Ammon's horn (tissue), 1 donor: ENCODE measurements around the gene MPLKIP.
"Not testable (repeated sequence)": the region's sequence is repeated elsewhere in the genome, so short reads cannot be mapped to it uniquely, and the experiment has no call there.

Experiments used
- DNase-seq: peaks from one replicate; pipeline ENCODE4 v3.0.0-alpha.2; 2016; ENCODE audit warnings: low spot score

The MPLKIP gene

DNA sequence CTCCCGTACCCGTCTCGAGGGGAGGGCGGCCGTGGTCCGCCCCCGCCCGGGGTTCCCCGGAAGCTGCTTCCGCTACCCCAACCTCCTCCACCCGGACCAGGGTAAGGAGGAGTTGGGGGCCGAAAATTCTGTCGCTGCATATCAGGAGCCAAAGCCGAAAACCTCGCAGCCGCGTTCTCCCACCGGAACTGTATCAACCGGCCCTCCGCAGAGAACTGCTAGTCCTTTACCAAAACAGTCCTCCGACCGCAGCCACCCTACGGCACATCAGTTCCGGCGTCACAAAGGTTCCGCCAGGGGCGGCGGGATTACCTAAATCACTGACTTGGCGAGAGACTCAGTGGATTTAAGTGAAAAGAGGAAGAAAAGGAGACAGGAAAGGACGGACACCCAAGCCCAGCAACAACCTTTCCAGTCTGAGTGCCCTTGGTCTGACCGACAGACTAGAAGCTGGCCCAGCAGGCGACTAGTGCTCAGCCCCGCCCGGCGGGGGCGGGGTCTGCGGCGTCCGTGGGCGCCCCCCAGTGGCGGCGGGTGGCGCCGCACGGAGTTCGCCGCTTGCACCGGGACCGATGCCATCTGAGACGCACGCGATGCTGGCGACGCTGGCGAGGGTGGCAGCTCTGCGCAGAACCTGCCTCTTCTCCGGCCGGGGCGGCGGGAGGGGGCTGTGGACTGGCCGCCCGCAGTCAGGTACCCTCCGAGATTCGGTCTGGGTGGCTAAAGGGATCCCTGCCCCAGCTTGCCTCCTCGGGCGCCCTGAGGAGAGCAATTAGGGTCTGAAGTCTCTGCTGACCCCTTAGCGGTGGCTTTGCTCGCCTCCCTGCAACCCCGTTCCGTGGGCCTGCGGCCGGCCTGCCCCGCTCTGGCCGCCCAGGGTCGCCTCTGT lies at the start of gene MPLKIP, which contains the start of gene SUGCT:
Gene MPLKIP (minus strand): TSS at position 195 of the 889 bp plus-strand sequence. CDS start 55 bp downstream, at position 140.
Gene SUGCT (plus strand): TSS at position 578 of the 889 bp plus-strand sequence.
- peak; percentile 86 for DNase-seq

DNA sequence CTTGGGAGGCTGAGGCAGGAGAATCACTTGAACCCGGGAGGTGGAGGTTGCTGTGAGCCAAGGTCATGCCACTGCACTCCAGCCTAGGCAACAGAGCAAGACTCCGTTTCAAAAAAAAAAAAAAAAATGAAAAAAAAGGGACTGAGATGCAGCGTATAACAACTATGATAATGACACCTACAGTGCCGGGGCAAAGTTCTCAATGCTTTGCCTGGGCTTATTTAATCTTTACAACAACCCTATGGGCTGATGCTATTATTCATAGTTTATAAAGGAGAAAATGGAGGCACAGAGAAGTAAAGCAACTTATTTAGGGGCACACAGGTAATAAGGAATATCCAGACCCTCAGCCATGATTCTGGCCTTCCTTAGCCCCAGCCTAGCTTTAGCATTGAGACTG lies 48.0 kb upstream of the MPLKIP start:
- no peak for DNase-seq

DNA sequence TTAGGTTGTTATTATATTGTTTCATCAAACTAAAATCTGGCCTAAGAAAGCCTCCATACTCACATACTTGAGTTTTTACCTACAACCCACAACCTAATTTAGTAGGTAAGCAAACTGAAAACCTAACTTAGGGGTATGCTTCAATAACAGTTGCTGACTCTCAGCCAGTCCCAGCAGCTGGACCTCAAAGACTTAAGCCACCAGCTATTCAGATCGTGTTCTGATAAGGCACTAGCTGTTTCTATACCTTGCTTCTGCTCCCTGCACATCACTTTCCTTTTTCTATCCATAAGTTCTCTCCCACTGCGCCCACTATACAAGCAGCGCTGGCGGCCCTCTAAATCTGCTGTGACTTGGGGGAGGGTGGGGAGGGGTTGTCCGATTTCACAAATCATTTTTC lies 42.6 kb upstream of the MPLKIP start:
- no peak for DNase-seq

DNA sequence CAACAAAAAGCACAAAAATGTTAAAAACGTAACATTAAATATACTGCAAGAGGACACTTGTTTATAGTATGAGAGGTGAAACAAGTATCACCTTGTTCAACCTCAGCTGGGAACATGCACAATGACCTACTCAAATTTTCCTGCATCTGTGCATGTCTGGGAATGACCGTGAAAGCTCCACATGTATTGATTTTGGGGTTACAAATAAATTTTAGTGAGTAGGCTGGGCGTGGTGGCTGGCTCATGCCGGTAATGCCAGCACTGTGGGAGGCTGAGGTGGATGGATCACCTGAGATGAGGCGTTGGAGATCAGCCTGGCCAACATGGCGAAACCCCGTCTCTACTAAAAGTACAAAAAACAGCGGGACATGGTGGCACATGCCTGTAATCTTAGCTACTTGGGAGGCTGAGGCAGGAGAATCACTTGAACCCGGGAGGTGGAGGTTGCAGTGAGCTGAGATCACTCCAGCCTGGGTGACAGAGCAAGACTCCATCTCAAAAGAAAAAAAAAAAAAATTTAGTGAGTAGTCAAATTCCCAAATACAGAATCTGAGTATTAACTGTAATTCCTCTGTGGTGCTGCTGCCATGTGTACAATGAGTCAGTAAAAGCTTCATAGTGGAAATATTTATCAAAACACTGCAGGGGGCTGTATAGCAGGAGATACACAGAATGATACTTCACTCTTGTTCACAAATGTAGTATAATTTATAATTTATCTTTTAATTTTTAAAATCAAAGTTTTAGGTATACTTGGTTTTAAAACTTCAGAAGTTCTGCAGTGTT lies 41.5 kb upstream of the MPLKIP start:
- no peak for DNase-seq

DNA sequence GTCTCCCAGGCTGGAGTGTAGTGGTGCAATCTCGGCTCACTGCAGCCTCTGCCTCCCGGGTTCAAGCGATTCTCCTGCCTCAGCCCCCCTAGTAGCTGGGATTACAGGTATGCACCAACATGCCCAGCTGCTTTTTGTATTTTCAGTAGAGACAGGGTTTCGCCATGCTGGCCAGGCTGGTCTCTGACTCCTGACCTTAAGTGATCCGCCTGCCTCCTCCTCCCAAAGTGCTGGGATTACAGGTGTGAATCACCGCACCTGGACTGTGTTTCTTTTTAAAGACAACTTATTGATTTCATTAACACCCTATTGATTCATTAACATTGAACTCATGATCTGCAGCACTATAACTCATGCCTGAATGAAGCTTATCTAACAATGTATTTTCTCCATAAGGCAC lies 40.8 kb upstream of the MPLKIP start:
- DNase-seq: not testable (repeated sequence)

DNA sequence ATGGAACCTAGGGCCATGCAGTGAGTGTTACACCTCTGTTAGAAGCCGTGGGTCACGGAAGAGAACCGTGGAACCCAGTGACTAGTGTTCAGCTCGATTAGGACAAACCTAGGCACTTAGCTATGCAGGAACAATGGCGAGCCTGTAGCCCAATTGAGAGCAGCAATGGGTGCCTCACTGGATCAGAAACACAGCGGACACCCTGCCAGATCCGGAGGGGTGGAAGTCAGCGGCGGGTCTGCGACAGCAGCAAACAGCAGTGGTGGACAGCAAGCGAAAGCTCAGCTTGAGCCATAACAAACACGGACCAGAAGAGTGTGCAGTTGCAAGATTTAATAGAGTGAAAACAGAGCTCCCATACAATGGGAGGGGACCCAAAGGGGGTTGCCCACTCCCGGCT lies 38.7 kb upstream of the MPLKIP start:
- DNase-seq: not testable (repeated sequence)

DNA sequence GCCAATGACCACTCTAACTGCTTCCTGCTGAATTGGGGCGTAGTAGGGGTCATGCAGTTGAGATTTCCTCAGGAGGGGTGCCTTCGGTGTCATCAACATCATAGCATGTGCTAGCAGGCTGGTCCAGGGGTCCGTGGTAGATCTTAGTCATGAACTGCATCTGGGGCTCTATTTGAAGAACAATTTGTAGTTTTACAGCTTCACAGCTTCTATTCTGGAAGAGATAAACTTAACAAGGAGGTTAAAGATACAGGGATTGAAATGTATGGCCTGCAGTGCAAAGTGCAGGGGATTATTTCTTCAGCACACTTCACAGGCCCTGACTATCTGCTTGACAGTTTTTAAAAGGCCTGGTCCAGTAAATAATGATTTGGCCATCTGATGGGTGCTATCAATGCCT lies 33.8 kb upstream of the MPLKIP start:
- DNase-seq: not testable (repeated sequence)

DNA sequence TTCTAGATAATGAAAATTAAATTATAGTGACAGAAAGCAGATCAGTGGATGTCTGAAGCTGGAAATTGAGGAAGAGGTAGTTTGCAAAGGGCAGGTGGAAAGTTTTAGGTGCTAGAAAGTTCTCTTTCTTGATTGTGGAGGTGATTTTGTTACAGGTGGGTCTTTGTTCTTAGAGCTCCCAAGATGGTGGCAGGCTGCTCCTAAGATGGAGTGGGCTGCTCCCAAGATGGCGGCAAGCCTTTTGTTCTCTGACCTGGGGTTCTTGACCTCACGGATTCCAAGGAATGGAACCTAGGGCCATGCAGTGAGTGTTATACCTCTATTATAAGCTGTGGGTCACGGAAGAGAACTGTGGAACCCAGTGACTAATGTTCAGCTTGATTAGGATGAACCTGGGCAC lies 32.9 kb upstream of the MPLKIP start:
- DNase-seq: no peak

DNA sequence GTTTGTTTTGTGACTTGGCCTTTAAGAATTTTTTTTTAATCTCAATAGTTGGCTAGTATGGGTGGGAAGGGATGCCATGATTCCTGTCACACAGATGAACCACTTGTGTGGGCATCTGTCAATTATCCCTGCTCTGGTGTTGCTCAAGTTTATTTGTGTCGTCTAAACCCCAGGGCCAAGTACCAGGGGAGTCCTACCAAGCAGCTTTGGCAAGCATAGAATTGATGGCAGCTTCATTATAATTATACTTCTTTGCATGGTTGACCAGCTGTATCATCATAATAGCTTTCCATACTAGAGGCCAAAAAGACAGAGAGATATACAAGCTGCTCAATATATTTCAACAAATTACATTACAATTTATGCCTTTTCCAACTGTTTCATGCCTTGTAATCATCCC lies 30.8 kb upstream of the MPLKIP start:
- no peak for DNase-seq

DNA sequence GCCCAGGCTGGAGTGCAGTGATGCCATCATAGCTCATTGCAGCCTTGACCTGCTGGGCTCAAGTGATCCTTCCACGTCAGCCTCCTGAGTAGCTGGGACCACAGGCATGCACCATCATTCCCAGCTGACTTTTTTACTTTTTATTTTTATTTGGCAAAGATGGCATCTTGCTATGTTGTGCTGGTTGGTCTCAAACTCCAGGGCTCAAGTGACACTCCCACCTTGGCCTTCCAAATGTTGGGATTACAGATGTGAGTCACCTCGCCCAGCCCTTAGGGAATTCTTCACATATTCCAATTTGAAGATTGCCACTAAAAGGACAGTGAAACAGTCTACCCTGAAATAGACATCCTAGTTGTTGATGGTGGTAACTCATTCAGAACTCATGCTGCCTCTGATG lies 28.1 kb upstream of the MPLKIP start:
- no peak for DNase-seq

DNA sequence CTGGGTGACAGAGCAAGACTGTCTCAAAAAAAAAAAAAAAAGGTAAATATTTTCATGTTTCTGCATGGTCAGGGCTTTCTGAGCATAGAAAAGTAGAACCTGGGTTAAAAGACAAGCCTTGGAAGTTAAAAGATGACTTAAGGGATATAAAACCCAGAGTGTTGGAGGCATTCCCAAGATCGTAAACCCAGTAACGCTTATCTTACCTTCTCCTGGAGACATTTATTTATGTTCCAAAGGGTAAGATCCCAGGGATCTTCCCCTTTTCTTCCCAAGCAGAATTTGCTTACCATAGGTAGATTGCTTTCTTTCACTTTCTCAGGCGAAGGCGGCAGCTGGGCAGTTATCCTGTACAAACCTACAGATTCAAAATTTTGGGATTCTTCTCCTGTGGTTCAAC lies 22.6 kb upstream of the MPLKIP start:
- no peak for DNase-seq

DNA sequence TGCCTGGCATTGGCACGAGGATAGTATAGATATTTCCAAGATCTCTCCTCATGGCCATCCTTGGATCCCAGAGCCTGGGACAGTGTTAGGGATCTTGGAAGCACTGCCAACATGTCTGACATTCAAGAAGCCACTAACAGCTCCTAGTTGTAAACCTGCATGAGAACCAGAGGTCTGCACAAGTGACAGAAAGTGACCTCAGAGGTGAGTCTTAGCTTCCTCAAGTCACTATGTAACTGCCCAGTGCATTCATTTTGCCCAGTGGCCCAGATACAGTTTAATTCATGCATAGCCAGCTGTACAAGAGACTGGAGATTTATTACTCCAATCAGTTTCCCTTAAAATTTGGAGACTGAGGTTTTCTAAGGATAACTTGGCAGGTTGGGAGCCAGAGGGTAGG lies 17.1 kb upstream of the MPLKIP start:
- DNase-seq: no peak

DNA sequence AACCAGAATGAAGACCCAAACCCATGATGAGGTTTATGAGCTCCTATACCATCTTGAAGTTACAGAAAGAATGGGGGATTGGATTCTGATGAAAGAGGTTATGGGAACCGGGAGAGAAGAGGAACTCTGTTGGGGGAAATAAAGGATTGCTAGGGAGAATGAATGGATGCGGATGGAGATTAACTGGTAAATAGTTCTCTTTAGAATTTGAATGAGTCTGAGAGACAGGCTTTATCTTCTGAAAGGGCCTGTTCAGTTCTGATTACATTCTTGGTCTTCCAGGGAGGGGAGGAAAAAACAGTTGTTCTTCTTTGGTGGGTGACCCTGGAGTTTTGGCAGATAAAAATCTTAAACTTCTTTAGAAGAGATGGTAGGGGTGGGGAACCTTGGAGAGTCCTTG lies 14.2 kb upstream of the MPLKIP start:
- DNase-seq: no peak

DNA sequence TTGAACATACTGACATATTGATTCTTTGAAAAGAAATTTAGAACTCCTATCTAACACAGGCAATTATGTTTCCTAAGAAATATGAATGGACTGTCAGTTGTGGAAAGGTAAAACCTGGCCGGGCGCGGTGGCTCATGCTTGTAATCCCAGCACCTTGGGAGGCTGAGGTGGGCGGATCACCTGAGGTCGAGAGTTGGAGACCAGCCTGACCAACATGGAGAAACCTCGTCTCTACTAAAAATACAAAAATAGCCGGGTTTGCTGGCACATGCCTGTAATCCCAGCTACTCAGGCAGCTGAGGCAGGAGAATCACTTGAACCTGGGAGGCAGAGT lies 13.8 kb upstream of the MPLKIP start:
- DNase-seq: not testable (repeated sequence)

DNA sequence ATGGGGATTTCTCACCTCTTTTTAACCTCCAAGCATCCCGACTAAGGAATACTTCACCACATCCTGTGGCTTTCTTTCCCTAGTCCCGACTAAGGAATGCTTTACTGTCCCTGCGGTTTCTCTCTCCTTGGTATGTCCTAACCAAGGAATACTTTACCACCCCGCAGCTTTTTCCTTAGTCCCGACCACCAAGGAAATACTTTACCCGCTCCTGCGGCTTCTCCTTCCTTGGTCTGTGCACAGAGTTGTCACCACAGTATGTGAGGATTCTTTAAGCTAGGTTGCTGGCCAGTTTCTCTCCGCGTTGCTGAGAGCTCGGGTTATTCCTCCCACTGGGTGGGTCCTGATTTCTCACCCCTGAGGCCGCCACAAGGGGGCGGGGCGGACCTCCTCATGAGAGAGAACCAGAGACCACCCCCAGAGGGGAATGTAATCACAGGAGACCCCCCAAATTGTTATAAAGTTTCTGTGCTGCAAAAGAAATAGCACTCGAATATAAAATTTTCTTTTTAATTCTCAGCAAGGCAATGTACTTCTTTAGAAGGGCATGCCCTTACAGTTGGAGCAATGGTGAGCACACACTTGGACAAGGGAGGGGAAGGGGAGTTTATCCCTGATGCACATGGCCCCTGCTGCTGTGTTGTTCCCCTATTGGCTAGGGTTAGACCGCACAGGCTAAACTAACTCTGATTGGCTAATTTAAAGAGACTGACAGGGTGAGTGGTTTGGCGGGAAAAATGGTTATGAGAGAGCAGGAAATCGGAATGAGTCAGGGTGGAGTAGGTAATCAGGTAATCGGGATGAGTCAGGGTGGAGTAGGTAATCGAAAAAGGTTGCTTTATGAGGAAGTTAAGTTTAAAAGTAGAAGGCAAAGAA lies 13.2 kb upstream of the MPLKIP start:
- no peak for DNase-seq

DNA sequence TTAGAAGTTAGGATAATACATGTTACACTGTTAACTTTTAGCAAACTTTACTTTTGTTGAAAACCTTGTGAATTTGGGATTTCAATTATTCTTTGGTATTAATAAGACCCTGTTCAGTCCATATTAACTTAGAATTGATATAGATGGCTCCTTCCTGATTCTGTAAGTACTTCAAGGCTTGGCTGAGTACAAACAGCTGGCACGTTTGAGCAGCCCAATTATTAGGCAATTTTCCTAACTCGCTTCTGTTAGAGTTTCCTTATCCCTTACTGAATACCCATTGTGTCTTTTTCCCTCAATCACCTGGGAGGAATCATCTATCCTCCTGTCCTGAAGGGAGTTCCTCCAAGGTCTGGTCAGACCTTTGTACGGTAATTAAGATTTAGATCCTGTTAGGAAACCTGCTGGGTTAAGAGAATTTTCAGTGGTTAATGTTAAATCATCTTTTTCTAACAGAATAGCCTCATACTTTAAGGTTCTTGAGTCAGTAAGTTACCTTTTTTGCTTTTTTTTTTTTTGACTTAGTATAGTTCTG lies 11.2 kb upstream of the MPLKIP start:
- not testable (repeated sequence) for DNase-seq

DNA sequence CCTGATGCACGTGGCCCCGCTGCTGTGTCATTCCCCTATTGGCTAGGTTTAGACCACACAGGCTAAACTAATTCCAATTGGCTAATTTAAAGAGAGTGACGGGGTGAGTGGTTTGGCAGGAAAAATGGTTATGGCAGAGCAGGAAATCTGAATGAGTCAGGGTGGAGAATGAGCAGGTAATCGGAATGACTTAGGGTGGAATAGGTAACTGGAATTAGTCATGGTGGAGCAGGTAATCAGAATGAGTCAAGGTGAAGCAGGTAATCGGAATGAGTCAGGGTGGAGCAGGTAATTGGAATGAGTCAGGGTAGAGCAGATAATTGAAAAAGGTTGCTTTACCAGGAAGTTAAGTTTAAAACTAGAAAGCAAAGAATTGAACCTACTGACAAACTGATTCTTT lies 7.5 kb upstream of the MPLKIP start:
- not testable (repeated sequence) for DNase-seq

DNA sequence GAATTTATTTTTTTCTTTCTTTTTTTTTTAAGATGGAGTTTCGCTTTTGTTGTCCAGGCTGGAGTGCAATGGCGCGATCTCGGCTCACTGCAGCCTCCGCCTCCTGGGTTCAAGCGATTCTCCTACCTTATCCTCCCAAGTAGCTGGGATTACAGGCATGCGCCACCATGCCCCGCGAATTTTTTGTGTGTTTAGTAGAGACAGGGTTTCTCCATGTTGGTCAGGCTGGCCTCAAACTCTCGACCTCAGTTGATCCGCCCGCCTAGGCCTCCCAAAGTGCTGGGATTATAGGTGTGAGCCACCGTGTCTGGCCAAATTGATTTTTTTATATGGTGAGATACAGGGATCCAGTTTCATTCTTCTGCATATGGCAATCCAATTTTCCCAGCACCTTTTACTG lies 5.5 kb upstream of the MPLKIP start:
- not testable (repeated sequence) for DNase-seq

DNA sequence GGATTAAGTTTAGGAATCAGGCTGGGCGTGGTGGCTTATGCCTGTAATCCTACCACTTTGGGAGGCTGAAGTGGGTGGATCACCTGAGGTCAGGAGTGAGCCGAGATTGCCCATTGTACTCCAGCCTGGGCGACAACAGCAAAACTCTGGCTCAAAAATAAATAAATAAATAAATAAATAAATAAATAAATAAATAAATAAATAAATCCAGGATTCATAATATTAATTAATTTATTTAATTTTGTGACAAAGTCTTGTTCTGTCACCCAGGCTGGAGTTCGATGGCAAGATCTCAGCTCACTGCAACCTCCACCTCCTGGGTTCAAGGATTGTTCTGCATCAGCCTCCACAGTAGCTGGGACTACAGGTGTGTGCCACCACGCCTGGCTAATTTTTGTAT lies 4.6 kb upstream of the MPLKIP start:
- no peak for DNase-seq

DNA sequence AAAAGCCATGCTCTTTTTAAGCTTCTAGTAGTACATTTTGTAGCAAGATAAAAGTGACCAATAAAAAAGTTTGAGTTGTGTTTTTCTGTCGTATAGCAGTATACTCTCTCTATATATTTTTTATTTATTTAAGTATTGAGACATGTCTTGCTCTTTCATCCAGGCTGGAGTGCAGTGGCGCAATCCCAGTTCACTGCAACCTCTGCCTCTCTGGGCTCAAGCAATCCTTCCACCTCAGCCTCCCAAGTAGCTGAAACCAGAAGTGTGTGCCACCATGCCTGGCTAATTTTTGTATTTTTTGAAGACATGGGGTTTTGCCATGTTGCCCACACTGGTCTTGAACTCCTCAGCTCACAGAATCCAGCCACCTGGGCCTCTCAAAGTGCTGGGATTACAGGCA lies 3.1 kb upstream of the MPLKIP start:
- no peak for DNase-seq

DNA sequence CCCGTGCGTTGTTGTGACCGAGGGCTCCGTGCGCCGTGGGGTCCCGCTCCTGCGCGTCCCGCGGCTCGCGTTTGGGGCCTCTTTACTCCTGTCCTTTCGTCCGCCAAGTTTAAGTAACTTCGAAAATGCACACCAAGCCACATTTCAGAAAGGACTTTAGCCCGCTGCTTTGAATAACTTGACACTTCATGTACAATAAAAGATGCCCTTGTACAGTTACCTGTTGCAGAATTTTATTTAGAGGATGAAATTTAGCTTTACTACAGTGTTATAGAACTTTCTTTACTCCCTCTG lies 842 bp upstream of the MPLKIP start:
- DNase-seq: no peak
